NCI-H128 (cell line): ENCODE data around the gene FAM184B.
A peak's percentile ranks its signal among the peaks of the same experiment; 100 is the strongest.

Experiments used
- DNase-seq: peaks from one replicate; lab custom pipeline; 2025; ENCODE audit not compliant: unreplicated experiment; lab: John Stamatoyannopoulos, UW

FAM184B gene

DNA sequence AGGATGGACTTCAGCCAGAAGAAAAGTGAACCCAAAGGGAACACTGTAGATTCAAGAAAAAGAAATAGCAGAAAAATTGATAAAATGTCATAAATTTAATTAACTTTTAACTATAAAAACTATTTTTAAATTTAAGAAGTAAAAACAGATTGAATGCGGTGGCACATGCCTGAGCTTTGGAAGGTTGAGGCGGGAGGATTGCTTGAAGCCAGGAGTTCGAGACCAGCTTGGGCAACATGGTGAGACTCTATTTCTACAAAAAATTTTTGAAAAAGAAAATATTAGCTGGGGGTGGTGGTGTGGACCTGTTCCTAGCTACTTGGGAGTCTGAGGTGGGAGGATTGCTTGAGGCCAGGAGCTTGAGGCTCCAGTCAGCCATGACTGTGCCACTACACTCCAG lies 3.0 kb downstream of the FAM184B start:
- DNase-seq = no peak

DNA sequence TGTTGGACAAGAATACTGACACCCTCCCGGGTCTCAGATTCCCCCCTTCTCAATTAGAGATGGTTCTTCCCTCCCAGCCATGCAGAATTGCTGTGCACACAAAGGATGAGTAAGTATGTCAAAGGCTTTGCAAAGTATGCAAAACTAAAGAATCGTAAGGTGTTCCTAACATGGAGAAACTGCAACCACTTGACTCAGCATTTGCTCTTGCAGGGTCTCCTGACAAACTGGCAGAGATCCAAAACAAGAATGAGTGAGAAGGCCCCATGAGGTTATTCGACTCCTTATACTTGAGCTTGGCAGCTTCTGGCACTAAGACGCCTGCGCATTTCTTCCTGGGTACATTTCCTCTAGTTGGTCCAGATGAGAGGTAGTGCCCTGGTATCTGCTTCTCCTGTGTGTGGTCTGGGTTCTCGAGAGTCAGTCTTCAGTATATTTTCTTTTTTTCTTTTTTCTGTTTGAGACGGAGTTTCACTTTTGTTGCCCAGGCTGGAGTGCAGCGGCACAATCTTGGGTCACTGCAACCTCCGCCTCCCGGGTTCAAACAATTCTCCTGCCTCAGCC lies 8.2 kb downstream of the FAM184B start:
- peak; percentile 2 for DNase-seq

DNA sequence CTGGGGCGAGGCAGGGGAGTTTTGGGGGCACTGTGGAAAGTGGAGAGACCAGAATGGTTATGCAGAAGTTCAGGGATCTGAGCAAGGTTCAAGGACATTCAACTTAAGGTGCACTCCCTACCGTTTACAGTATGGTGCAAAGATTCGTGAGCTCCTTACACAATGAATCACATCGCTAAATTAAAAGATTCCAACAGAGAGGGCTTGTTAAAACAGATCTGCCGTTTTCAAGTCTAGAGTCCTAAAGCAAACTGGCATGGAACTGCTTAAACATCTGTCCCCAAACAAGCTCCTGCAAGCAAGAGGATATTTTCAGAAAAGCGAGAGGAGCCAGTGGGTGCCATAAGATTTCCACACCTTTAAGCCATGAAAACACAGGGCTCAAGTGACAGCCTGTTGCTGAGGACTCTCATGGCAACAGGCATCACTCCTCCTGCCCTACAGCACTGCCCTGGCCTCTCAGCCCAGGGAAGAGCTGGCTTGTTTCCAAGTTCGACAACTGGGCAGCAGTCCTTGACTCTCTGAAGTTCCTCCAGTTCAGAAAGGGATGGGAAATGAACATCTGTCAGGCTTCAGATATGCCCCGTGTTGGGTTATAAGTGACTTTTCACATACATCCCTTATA lies 10.0 kb downstream of the FAM184B start:
- DNase-seq = peak; percentile 1

DNA sequence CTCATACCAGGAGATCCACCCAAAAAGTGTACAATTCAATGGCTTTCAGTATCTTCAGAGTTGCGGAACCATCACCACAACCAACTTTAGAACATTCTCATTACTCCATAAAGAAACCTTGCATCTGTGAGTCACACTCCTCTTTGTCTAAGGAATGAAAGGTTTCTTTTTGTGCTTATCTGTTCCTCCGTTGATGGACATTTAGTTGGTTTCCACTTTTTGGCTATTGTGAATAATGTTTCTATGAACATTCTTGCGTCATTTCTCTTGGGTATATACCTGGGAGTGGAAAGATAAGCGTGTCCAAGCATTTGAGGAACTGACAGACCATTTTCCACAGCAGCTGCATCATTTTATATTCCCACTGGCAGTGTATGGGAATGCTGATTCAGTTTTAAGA lies 10.6 kb downstream of the FAM184B start:
- no peak for DNase-seq

DNA sequence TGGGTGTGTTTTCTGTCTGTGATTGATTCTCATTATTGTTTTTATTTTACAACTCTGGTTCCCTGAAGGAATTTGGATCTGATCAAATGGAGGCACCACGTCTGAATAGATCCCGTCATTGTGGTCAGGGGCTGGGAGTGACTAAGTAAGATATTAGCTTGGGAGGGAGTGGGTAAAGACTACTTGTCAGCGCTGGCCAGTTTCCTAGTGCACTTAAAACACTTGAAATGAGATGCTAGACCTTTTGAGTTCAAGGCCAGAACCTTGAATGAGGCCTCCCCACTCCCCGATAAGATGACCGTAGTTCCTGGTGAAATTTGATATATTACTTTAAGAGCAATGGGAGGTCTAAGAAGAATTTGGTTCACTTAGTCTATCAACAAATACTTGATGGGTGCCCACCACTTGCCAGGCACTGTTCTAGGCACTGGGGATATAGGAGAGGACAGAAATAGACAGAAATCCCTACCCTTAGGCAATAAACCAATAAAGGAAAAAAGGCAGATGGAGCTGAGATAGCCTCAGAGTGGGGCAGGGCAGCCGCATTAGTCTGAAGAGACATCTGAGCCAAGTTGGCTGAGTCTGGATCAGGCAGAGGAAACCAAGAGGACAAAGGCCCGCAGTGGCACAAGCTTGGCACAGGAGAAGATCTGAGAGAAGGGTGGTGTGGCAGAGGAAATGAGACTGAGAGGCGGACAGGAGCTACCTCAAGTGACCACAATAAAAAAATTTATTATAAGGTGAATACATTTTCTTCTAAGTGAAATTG lies 11.8 kb downstream of the FAM184B start:
- no peak for DNase-seq

DNA sequence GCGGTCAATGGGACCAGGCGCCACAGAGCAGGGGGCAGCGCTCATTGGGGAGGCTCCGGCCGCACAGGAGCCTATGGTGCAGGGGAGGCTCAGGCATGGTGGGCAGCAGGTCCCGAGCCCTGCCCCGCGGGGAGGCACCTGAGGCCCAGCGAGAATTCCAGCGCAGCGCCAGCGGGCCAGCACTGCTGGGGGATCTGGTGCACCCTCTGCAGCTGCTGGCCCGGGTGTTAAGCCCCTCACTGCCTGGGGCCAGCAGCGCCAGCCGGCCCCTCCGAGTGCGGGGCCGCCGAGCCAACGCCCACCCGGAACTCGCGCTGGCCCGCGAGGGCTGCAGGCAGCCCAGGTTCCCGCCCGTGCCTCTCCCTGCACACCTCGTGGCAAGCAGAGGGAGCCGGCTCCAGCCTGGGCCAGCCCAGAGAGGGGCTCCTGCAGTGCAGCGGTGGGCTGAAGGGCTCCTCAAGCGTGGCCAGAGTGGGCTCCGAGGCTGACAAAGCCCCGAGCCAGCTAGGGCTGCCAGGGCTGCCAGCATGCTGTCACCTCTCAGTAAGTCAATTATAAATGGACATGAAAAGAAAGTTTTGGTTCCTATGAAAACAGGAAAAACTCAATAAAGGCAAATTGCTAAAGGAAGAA lies 14.5 kb downstream of the FAM184B start:
- DNase-seq = no peak

DNA sequence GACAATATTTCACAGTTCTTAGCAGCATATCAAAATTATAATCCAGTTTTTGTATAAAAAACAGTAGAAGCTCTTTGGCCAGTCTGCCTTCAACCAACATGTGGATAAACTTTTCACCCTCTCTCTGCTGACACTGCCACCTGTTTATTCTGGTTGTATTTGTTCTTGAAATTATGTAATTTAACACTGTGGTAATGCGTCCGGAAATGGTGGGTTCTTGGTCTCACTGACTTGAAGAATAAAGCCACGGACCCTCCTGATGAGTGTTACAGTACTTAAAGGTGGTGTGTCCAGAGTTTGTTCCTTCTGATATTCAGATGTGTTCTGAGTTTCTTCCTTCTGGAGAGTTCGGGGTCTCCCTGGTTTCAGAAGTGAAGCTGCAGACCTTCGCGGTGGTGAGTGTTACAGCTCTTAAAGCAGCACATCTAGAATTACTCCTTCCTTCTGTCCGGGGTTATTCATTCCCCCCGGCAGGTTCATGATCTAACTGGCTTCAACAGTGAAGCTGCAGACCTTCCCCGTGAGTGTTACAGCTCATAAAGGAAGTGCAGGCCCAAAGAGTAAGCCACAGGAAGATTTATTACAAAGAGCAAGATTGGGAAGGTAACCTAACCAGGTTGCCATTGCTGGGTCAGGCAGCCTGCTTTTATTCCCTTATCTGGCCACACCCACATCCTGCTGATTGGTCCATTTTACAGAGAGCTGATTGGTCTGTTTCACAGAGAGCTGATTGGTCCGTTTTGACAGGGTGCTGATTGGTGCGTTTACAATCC lies 15.7 kb downstream of the FAM184B start:
- DNase-seq = no peak

DNA sequence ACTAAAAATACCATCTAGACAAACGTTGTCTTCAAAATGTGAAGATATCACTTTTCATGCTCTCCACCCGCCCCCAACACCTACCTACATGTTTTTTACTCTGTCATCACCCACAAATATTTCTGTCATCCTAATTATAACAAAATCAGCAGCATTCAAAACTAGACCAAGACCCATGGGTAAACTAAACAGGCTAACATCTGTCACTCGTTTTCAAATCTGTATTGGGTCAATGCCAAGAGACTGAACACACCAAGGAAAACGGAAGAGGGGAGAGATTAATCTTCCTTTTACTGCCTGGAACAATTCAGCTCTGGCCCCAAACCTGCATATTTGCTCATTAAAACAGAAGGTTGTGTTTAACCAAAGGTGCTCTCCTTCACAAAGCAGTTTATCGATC lies 17.5 kb downstream of the FAM184B start:
- no peak for DNase-seq

DNA sequence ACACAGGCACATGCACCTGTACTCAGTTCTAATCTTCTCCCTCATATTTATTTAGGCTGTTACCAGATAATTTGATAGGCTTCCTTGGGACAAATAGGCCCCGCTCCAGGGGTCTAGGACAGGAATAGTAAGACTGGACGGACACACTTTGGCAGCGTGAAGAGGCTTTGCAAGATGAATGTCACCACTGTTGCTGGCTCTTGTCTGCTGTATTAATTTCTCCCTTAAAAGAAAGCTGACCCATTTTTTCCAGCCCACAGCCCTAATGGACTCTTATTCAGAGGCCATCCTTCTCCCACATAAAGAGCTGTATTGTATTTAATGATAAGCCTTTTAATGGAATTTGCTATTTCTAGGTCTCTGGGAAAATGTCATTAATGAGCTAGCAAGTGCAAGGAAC lies 18.0 kb downstream of the FAM184B start:
- no peak for DNase-seq

DNA sequence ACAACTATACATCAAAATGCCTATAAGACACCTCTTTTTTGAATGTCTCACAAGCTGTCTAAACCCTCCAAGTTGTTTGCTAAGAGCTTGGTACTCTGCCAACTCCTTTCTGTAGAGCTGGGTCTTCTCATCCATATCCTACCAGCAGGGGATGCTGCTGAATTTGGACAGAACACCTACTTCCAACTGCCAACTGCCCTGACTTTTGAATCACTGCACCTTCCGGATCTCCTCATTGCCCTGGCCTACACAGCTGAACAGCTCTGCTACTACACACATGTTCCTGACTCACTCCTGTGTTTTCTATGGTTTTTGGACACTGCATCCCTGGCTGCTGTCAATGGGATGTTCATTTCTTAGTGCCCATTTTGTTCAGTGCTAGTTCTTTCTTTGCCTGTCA lies 18.7 kb downstream of the FAM184B start:
- DNase-seq = no peak

DNA sequence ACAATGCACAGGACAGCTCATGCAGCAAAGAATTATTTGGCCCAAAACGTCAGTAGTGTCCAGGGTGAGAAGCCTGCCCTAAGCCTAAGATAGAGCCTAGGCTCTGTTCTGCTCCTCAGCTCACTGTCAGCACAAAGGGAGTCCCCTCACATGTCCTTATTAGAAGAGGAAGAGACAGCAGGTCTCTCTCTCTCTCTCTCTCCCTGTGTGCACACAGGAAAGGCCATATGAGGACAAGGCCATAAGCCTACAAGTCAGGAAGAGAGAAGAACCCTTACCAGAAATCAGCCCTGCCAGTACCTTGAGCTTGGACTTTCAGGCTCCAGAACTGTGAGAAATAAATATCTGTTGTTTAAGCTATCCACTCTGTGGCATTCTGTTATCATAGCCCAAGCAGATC lies 20.4 kb downstream of the FAM184B start:
- no peak for DNase-seq

DNA sequence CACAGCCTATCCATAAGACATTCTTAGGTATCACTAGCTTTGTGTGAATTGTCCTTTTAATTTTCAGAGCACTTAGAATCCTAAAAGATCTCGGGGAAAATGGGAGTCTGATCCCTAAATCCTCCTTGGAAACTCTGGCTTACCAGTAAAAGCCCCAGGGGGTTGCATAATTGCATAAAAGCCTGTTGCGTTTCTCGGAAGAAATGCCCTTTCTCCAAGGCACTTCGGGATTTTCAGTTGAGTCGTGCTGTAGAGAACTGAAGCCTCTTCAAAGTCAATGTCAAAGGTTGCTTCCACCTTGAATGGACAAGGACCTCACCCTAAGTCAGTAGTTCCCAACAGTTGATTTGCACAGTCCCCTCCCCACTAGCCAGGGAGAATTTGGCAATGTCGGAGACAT lies 20.8 kb downstream of the FAM184B start:
- DNase-seq = no peak

DNA sequence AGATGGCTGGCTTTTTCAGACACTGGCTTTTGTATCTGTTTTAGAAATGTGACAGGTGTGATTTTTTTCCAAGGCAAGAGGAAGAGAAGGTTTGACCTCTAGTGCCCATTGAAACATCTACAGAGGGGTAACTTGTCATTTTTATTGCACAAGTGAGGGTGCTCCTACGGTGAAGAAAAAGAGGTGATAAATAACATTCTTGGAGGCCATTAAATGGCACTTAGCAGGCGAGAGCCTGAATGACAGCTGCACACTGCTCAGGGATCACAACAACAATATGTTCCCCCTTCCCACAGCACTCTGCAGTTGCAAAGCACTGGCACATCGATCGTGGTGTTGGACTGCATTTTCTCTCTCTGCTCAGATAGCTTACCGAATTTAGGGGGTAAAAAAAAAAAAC lies 22.9 kb downstream of the FAM184B start:
- peak; percentile 5 for DNase-seq

DNA sequence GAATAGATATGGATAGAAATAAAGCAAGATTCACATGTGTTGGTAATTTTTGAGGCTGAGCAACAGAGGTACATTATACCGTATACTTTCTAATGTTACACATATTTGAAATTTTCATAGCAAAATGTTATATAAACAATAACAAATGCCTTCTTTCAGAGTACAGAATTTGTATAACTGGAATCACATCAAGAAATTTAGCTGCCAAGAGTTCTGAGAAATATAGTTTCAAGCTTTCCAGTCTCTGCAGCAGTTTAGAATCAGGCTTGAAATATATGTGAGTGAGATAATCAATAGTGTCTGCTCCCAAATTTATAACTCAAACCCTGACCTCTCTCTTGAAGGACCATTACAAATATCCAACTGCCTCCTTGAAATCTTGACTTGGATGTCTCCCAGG lies 23.8 kb downstream of the FAM184B start:
- DNase-seq = no peak

DNA sequence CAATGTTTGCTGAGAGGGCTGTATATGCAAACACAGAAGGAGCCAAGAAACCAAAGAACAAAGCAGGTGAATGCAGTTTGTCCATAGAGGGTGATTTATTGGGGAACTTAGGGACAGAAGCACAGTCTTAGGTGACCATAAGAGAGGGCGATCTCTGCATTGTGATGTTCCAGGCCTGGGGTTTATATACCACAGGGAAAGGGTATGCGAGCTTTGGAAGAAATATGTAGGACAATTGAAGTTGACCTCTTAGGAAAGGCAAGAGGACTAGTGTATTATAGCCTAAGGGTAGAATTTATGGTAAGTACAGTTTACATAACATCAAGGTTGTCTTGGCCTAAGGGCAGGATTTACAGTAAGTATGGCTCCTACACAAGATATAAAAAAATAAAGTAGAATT lies 27.8 kb downstream of the FAM184B start:
- DNase-seq = no peak

DNA sequence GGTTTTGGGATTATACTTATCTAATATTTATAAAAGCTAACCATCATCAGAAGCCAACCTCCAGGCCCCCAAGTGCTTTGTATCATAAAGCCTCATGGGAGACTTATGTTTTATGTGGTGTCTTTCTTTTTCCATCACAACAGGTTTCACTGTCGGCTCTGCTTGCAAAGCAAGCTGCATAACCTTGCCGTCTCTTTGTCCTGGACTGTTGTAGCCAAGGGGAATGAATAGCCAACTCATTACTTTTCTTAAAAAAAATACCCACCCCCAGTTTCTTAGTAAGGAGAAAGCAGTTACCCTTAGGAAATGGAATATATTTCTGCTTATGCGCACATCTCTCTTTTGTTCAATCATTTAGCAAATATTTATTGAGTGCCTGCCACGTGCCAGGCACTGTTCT lies 40.7 kb downstream of the FAM184B start:
- no peak for DNase-seq

DNA sequence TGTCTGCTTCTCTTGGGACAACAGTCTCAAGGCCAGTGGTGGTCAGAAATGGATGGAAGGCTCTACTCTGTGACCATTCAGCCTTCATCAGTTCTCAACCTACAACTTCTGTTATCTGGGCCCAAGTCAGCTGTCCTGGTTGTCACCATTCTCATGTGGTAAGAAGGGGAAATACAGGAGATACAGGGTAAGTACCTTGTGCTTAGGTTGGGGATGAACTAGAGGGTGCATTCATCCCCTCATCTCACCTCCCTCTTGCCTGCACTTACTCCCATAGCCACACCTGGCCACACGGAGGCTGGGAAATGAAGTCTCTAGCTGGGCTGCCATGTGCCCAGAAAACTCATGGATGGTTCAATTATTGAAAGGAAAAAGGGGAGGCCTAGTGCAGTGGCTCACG lies 44.9 kb downstream of the FAM184B start:
- DNase-seq = no peak

DNA sequence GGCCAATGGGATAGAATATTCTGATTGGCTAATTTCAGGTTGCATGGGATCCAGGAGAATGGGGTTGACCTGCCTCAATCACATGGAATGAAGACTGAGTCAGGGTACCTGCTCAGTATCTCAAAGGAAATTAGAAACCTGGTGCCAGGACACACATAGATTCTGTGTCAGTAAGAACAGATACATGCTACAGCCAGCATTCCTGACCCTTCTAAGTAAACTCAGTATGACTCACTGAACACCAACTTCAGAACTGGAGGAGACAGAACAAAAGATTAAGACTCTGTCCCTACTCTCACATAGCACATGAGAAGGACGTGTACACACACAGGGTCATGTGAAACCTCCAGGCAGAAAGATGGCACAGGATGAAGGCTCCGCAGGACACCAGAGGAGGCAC lies 54.5 kb downstream of the FAM184B start:
- no peak for DNase-seq

DNA sequence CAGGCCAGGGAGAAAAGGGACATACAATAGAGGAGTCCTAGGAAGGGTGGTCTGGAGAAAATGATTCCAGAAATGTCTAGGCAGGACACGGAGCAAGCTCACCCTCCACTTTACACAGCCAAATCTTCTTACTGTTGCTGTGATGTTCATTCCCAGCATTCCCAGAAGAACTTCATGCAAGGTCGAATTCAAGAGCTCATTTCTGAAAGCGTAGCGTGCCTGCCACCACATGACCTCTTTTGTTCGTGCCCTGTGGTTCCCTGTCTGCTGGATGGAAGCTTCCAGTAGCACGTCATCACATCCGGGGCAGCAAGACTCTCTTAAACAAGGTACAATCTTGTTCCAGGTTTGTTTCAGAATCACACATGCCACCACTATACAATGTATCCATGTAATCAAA lies 57.8 kb downstream of the FAM184B start:
- DNase-seq = no peak

DNA sequence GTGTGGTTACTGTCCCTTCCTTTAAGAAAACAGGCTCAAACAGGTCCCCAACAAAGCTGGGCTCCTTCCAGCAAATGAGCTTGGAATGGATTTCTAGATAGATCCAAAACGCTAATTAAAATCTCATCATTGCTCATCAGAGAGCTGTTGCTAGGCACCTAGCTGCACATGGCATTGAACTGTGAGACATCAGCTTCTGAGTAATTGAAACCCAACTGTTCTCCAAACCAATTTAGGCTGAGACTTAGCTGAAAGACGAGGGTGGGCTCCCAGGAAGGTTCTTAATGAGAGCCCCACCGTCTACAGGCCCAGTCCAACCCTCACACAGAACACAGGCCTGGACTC lies 59.1 kb downstream of the FAM184B start:
- DNase-seq = no peak

DNA sequence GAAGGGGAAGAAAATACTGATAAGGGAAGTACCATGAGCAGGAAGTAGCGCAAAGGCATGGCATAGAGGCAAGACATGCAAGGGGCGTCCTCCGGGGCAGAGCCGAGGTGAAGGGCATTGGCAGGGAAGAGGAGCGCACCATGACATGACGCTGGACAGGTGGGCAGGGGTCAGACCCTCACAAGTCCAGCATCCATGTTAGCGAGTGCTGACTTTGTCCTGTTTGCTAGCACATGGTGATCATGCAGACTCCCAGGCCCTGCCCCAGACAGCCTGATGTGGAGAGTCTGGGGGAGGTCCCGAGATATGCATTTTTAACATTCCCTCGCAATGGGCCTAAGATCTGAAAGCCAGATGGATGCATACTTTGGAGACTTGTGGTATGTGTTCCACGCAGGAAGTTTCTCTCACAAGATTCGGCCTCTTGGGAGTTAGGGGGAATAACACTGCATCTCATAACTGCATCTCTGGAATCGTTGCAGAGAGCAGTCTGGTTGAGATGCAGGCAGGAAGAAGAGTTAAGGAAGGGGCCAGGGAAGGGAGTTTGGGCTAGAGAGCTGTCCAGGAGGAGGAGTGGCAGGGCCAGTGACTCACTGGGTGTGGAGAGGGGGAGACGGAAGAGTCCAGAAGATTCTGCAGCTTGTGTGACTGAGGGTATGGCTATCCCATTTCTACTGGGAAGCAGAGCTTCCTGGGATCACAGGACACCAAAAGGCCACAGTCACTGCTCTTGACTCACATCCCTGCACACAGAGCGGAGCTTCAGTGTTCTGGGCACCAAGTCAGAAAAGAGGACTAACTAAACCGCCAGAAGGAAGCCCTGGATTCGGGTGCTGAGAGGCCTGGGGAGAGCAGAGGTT lies 59.7 kb downstream of the FAM184B start:
- DNase-seq = no peak
